ENCODE results near the gene PHF1.
"Not testable (repeated sequence)": the region's sequence is repeated elsewhere in the genome, so short reads cannot be mapped to it uniquely, and the experiment has no call there.

The PHF1 gene

DNA sequence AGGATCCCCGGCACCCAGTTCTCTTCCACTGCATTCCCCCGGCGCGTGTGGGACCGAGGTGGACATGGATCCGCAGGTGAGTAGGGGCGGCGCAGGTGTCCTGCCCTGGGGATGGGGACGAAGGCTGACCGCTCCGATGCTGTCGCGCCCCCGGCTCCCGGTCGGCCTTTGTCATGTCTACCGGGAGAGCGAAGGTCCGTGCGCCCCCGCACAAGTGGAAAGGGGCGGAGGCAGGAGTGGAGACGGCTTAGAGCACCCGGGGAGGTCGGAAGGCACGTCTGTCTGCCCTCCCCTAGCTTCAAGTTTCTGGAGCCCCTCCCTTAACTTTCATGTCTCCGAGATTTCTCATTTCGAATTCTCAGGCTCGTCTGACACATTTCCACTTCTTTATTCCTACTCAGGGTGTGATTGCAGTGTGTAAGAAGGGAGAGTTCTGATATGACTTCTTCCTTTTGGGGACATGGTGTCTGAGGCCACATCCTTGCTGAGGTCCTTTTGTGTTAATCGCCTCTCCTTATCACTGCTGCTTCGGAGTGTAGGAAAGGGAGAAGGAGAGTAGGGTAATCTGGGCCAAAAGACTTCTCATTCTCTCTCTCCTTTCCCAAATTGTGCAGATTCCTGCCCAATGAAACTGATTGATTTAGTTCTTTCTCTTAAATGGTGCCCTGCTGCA lies 18.8 kb upstream of the PHF1 start:
- no peak for DNase-seq

DNA sequence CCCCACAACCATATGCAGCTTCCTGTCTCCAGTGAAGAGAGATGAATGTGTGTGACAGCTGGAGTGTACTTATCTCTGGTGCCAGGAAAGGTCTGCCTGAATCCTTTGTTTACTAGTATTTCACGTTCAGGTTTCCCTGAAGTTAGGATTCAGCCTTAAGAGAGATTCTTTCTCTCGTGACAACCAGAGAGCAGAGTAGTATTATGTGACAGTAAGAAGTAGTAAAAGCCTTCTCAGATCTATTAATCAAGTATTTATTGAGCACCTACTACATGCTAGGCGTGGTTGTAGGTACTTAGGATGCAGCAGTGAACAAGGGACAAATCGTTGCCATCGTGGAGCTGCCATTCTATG lies 18.2 kb upstream of the PHF1 start:
- no peak for DNase-seq

DNA sequence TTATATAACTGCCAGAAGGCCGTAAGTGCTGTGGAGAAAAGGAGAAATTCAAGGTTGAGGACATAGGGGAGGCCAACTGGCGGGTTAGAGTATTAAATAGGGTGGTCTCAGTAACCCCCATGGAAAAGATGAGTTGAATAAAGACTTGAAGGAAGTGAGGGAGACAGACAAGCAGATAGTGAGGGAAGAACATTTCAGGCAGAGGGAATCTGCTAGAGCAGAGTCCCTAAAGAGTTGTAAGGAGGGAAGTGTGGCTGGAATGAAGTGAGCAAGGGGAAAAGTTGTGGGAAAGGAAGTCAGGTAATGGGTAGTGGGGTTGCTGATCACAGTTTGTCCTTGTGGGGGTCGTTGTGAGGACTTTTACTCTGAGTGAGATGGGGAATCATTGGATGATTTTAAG lies 17.8 kb upstream of the PHF1 start:
- DNase-seq, result no peak

DNA sequence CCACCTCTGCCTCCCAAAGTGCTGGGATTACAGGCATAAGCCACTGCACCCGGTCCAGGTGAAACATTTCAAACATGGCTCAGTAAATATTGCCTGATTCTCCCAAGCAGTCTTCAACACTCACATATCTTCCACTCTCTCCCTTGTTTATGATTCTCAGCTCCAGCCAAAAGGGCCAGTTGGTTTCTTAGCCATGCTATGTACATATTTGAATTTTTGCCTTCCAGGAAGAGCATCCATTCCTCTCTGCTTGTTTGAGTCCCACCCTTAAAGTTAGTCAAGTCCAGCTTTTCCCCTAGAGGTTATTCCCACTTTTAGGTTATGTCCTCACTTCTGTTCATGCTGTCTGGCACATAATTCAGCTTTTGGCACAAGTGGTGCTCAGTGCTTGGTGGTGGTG lies 13.3 kb upstream of the PHF1 start:
- no peak for DNase-seq

DNA sequence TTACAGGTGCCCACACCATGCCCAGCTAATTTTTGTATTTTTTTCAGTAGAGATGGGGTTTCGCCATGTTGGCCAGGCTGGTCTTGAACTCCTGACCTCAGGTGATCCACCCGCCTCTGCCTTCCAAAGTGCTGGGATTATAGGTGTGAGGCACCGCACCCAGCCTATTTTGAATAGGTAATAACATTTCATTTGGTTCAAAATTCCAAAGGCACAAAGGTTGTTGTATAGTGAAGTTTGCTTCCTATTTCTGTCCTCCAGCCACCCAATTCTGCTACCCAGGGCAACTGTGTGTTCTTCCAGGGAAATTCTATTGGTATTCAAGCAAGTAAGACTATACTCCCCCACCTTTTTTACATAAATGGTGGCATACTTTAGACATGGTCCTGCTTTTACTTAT lies 12.2 kb upstream of the PHF1 start:
- DNase-seq, result not testable (repeated sequence)

DNA sequence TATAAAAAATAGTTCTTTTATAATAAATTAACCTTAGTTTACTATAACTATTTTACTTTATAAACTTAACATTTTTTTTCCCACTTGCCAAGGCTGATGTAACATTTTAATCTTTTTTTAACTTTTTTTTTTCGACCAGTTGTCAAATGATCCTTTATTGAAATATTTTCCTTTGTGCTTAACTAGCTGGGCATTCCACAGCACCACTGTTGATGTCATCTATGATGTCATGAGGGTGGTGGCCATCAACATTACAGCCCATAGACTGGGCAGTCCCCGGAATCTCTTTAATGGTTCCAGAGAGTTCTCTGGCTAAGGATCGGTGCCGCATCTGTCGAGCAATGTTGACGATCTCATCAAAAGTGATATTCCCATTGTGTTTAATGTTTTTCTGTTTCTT lies 10.9 kb upstream of the PHF1 start:
- not testable (repeated sequence) for DNase-seq

DNA sequence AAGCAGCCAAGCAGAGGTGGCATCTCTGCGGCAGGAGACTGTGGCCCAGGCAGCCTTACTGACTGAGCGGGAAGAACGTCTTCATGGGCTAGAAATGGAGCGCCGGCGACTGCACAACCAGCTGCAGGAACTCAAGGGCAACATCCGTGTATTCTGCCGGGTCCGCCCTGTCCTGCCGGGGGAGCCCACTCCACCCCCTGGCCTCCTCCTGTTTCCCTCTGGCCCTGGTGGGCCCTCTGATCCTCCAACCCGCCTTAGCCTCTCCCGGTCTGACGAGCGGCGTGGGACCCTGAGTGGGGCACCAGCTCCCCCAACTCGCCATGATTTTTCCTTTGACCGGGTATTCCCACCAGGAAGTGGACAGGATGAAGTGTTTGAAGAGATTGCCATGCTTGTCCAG lies 5.9 kb upstream of the PHF1 start:
- no peak for DNase-seq

DNA sequence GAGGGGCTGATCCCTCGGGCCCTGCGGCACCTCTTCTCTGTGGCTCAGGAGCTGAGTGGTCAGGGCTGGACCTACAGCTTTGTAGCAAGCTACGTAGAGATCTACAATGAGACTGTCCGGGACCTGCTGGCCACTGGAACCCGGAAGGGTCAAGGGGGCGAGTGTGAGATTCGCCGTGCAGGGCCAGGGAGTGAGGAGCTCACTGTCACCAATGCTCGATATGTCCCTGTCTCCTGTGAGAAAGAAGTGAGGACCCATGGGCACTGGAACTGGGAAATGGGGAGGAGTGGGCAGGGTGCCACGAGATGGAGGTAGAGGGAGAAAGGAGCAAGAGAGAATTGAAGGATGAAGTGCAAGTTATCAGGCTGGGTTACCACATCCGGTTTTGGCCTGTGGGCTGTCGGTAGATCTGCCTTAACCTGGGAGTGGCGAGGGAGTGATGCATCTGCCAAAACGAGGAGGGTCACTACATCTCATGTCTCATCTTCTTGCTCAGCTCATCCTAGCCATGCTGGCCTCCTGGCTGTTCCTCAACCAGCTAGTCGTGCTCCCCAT lies 5.4 kb upstream of the PHF1 start:
- no peak for DNase-seq

DNA sequence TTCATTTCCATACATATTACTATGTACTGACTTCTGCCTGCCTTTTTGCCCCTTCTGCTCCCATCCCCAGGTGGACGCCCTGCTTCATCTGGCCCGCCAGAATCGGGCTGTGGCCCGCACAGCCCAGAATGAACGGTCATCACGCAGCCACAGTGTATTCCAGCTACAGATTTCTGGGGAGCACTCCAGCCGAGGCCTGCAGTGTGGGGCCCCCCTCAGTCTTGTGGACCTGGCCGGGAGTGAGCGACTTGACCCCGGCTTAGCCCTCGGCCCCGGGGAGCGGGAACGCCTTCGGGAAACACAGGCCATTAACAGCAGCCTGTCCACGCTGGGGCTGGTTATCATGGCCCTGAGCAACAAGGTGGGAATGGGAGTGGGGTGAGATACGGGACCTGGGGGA lies 4.7 kb upstream of the PHF1 start:
- DNase-seq, result no peak

DNA sequence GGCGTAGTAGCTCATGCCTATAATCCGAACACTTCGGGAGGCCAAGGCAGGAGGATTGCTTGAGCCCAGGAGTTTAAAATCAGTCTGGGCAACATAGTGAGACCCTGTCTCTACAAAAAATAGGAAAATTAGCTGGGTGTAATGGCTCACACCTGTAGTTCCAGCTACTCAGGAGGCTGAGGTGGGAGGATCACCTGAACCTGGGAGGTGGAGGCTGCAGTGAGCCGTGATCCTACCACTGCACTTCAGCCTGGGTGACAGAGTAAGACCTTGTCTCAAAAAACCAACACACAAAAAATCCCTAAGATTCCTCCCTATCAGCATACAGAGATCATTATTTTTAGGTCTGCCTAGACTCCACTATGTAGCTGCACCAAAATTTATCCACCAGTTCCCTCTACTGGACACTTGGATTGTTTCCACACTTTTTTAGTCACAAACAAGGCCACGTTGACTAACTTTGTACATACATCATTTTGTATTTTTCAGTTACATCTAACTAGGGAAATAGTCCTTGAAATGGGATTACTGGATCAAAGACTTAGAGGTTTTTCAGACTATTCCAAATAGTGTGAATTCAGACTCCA lies 3.6 kb upstream of the PHF1 start:
- DNase-seq, result no peak

DNA sequence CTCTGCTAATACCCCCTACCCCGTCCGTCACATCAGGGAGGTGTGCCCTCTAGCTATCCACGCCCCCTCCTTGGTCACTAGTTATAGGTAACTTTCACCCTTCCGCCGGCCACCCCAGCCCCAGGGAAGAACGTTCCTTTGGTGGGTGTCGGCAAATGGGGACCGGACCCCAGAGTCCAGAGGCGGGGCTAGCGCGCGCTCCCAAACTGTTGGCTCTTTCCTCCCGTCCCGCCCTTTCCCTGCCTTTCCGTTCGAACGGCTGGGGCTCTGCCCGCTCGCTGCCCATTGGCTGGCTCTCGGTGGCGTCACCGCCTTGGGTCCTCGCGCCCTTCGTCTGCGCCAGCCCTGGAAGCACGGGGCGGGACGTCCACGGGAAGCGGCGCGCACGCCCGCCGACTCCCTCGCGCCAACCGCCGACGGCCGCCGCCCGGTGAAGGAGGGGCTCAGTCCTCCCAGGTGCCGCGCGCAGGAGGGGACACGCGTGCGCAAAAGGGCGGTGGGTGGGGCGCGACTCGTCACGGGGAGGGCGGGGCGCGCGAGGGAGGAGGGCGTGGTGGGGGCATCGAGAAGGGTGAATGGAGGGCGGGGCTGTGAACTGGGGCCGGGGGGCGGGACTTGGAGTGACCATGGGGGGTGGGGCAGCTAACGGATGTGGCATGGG lies 634 bp upstream of the PHF1 start:
- DNase-seq, result peak; percentile 97

DNA sequence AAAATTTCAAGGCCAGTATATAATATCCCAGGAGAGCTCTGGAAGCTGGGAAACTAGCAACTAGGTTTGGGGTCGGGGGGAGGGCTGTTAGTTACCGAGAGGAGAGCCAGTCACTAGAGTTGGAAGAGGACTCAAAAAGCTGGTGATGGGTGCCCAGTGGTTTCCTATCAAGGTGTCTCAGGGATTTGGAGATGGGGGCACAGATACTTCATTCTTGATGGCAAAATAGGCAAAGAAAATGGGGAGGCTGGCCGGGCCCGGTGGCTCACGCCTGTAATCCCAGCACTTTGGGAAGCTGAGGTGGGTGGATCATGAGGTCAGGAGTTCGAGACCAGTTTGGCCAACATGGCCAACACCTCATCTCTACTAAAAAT lies 805 bp downstream of the PHF1 start:
- DNase-seq, result no peak

DNA sequence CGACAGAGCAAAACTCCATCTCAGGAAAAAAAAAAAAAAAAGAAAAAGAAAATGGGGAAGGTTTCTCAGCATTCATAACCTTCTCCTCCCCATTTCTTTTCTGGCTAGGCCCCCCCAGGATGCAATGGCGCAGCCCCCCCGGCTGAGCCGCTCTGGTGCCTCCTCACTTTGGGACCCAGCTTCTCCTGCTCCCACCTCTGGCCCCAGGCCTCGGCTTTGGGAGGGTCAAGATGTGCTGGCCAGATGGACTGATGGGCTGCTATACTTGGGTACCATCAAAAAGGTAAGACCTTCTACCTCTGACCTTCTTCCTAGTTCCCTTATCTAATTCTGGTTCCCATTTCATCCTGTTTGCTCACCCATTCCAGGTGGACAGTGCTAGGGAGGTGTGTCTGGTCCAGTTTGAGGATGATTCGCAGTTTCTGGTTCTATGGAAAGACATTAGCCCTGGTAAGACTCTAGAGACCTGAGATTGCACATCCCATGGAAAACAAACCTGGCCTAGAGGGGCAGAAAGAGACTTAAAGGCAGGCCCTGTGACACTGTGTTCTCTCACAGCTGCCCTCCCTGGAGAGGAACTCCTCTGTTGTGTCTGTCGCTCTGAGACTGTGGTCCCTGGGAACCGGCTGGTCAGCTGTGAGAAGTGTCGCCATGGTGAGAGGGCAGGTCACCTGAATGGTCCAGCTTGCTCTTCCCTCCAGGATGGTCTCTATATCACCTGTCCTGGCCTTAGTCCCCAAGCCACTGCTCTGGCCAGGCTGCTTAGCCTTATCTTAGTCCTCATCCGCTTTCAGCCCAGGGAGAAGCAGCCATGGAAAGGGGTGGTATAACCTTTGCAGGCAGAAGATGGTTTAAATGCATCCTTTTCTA lies 1.6 kb downstream of the PHF1 start:
- no peak for DNase-seq

DNA sequence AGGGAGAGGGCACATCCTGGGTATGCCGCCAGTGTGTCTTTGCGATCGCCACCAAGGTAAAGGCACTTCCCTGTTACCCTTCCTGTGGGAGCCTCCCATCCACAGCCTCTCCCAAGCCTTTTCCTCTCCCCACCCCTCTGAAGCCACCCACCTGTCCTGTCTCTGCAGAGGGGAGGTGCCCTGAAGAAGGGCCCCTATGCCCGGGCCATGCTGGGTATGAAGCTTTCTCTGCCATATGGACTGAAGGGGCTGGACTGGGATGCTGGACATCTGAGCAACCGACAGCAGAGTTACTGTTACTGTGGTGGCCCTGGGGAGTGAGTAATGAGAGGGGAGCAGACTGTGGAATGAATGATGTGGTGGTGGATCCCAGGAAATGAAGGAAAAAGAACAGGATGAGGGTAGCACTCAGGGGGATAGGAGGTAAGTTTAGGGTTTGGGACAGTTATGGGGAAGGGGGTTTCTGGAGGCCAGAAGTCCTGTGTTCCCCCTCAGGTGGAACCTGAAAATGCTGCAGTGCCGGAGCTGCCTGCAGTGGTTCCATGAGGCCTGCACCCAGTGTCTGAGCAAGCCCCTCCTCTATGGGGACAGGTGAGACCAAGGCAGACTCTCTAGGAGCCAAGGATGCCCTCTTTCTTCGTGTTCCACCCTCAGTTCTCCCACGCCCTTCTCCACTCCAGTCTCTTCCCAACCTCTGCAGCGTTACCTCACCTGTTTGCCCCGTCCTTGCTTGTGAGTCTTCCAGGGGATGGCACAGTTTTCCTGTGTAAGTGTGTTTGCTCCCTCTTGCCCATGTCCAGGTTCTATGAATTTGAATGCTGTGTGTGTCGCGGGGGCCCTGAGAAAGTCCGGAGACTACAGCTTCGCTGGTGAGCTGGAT lies 2.7 kb downstream of the PHF1 start:
- DNase-seq, result no peak

DNA sequence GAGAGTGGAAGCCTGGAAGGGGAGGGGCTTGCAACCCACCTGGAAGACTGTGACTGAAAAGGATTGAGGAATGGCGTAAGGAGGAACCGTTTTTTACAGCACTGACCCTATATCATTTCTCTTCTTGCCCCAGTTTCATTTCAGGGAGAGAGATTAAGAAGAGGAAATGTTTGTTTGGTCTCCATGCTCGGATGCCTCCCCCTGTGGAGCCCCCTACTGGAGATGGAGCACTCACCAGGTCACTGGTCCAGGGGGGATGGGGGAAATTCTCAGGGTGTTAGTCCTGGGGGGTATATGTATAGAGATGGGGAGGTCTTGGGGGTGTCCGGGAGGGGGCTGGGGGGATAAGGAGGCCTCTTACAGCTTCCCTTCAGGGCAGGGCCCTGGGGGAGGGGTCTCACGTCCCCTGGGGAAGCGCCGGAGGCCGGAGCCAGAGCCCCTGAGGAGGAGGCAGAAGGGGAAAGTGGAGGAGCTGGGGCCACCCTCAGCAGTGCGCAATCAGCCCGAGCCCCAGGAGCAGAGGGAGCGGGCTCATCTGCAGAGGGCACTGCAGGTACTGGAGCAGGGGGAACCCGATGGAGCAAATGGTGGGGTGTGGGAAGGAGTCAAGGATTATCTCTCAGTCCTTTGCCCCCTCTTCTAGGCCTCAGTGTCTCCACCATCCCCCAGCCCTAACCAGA lies 3.9 kb downstream of the PHF1 start:
- DNase-seq, result no peak

DNA sequence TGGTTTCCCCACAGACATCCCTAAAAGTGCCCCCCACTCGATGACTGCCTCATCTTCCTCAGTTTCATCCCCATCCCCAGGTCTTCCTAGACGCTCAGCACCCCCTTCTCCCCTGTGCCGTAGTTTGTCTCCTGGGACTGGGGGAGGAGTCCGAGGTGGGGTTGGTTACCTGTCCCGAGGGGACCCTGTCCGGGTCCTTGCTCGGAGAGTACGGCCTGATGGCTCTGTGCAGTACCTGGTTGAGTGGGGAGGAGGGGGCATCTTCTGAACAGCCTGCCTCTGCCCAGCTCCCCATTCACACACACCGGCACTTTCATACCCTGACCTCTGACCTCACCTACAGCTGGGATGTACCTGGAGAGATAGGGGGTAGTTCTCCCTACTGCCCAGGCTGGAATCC lies 5.0 kb downstream of the PHF1 start:
- DNase-seq, result no peak

DNA sequence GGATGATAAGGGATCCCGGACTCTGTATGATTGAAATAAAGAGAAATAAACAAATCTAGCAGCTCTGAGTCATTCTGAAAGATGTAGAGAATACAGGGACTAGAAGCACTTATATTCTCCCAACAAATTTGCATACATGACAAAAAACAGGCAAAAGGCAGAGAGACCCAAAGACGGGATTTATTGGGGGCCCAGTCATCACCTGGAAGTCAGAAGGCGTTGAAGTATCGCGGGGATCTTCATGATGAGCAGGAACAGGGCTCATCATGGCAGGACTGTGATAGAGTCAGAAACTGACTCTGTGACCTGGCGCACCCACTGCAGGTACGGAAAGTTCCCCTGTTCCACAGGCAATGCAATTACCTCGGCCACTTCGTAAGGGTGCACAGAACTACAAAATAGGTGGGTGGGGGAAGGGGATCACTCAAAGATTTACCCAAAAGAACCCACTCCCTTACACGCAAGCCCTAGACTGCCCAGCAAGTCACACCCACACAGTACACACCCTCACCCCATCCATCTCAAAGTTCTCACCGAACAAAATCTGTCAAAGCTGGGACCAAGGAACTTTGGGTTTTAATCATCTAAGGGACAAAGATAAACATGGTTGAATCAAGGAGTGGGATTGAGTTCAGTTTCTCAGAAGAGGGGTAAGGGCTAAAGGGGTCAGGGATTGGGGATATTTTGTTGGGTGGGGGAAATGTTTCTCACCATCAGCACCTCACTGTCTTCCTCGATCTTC lies 5.7 kb downstream of the PHF1 start:
- DNase-seq, result no peak

DNA sequence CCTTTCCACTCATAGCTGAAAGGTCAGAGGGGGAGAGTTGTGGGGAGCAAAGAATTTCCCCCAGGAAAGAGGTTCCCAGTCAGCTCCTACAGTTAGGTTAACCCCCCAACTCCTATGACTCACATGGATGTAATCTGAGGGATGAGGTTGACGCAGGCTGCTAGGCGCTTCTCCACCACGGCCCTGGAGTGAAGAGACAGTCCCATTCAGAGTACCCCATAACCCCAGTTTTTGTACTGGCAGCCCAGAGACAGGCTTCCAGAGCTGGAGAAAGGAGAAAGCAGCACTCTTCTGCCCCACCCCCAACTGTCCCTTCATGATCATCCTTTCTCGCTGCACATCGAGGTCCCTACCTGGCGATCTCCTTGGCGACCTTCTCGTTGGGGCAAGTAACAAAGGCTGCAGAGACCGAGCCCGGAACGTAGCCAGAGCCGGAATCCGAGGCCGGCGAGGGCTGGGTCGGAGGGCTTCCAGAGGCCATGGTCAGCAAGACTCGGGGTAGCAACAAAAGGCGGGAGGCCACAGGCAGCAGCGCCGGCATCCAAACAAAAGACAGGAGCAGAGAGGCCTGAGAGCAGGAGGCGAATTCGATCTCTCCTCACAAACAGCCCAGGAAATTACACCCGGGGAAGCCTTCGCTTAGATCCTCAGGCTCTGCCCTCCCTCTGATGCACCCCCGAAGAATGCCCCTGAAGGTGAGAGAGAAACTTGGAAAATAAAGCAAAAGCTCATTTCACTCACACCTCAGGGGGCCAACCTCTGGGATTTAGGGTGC lies 6.5 kb downstream of the PHF1 start:
- DNase-seq, result no peak

DNA sequence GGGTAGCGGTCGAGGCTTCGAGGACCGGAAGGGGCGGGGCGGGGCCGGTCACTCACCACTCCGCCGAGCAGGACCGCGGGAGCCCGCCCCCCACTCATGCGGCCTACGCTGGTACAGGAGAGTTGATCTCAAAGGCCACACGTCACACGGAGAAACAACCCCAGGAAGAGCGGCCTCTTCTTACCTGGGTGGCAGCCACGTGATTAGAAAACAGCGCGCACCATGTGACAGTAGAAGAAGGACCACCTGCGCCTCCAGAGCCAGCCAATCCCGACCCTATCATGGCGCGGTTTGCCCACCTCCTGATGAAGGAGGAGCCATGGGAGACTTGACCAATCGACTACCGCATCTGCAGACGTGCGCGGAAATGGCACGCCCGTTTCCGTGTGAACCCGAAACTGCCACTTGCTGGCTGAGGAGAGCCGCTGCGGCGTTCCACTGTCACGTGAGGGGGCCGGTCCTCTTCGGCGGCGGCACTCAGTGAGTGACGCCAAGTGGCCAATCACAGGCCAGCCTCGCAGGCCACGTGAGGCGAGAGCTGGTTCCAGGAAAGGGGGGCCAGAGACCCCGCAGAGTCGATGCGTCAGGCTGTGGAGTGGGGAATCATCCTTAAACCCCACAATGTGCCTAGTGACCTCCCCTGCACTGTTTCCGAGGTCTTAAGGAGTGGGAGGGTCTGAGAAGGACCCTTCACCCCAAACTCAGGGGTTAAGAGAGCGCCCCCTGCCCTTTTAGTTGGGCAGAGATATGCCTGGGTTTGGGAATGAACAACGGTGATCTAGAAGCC lies 7.3 kb downstream of the PHF1 start, which contains the start of gene CUTA:
Gene CUTA (minus strand): TSS at position 205 of the 787 bp plus-strand sequence. CDS start 107 bp downstream, at position 98.
- DNase-seq, result peak; percentile 99
